Right atrium auricular region (tissue), 2 donors: ENCODE measurements around the gene TGFBR3. TPM values are rescaled to one million over a fixed set of nuclear protein-coding genes. Genes with fewer than 3 reads are reported as not detected.

Experiments used
- DNase-seq: peaks from one replicate; pipeline ENCODE4 v3.0.0-alpha.2; 2019; ENCODE audit warnings: low spot score
- H3K27ac ChIP-seq, 2 donors: fragments of 200-600 bp; sonication (generic); 1 replicate in 1 of 2; 2 replicates in 1 of 2; pipeline ENCODE4 v1.5.1; 2016 to 2019
- H3K27me3 ChIP-seq, 2 donors: fragments of 200-600 bp; sonication (generic); one replicate each; pipeline versions ENCODE4 v1.5.1 to v1.6.0; 2017 to 2019
- H3K36me3 ChIP-seq: fragments of 200-600 bp; sonication (generic); one replicate; pipeline ENCODE4 v1.5.1; 2016
- H3K4me1 ChIP-seq, 2 donors: fragments of 200-600 bp; sonication (generic); one replicate each; pipeline versions ENCODE4 v1.5.1 to v1.6.0; 2017 to 2019
- H3K4me3 ChIP-seq, 2 donors: fragments of 200-600 bp; sonication (generic); 1 replicate in 1 of 2; 2 replicates in 1 of 2; pipeline ENCODE4 v1.5.1; 2017 to 2019; ENCODE audit warnings: mild to moderate bottlenecking in 1 of 2, moderate library complexity in 1 of 2
- H3K9me3 ChIP-seq, 2 donors: fragments of 200-600 bp; sonication (generic); one replicate each; pipeline ENCODE4 v1.5.1; 2019
- CTCF ChIP-seq, 2 donors: fragments of 200-600 bp; sonication (generic); IDR thresholded peaks; one replicate each; pipeline ENCODE4 v1.5.1; 2019; ENCODE audit warnings: antibody characterized with exemption in 2 of 2
- total RNA-seq, 2 donors: library from RNA; depleted of rRNA; stranded (reverse); fragments of >200 nt; gene quantifications; one replicate each; pipeline ENCODE4 v1.1.0, GENCODE V29; 2016

Gene TGFBR3
- total RNA-seq, 2 donors from 2014 or later: 40.5 to 64.8 TPM

GRCh38 chr1:91660708-91661107 is 225.2 kb downstream of the TGFBR3 start:
- Histone ChIP-seq H3K9me3 (peaks cover 0 to 17% of the 10 kb centered on the region in 2 donors), H3K27me3 (no peaks in the 10 kb centered on the region), H3K4me1 (no peaks in the 10 kb centered on the region), H3K4me3 (no peak overlapping the region), H3K36me3 (no peaks in the 10 kb centered on the region), H3K27ac (no peak overlapping the region)
- no peak for TF ChIP-seq CTCF (IDR thresholded peaks at IDR 0.05)
- no peak for DNase-seq

- no peak for DNase-seq
- H3K4me1 ChIP-seq: peaks cover 0 to 13% of the 10 kb centered on the region in 2 donors
- no peak overlapping the region for H3K27ac ChIP-seq
- TF ChIP-seq CTCF (IDR thresholded peaks at IDR 0.05): no peak
- H3K27me3 ChIP-seq: no peaks in the 10 kb centered on the region
- no peaks in the 10 kb centered on the region for H3K36me3 ChIP-seq
- peaks cover 0 to 12% of the 10 kb centered on the region in 2 donors for H3K9me3 ChIP-seq
- H3K4me3 ChIP-seq: no peak overlapping the region
Observed at GRCh38 chr1:91655912-91656449, 230.0 kb downstream of the TGFBR3 start.

DNA sequence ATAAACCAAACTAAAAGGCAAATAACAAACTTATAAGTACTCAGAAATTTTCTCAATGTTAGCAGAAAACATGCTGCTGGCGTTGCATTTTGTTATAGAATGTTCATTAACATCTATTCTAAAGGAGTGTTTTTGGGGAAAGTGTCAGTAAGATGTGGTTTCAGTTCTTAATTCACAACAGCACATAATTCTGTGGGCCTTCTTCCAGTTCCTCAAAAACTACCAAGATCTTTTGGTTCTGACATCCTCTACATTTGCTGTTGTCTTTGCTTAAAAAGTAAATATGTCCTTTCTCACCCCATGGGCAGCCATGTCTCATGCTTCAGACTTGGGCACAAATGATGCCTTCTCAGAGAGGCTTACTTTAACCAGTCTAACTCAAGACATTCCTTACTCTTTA is 232.8 kb downstream of the TGFBR3 start:
- Histone ChIP-seq H3K27me3 (no peaks in the 10 kb centered on the region), H3K4me3 (no peak overlapping the region), H3K36me3 (no peaks in the 10 kb centered on the region), H3K27ac (no peak overlapping the region), H3K9me3 (no peaks in the 10 kb centered on the region), H3K4me1 (peaks cover 0 to 15% of the 10 kb centered on the region in 2 donors)
- TF ChIP-seq CTCF (IDR thresholded peaks at IDR 0.05): no peak
- DNase-seq: no peak

DNA sequence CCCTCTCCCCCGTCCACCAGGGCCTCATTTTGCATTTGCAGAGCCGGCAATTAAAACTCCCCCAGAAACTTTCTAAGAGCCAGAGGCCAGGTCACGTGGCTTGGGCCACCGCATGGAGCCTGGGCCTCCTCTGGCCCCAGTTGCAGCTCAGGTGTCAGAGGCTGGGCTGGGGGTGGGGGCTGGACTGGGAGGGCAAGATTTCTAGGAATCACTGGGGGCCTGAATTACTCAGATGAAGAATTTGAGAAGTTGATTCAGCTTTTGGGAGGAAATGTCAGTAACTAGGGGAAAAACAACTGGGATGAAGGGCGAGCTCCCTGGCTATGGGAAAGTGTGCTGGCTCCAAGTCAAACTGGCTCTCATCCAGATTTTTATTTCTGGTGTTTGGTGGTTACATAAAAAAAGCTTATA is 234.3 kb downstream of the TGFBR3 start:
- Histone ChIP-seq H3K9me3 (no peaks in the 10 kb centered on the region), H3K27me3 (no peaks in the 10 kb centered on the region), H3K4me1 (peaks cover 0 to 15% of the 10 kb centered on the region in 2 donors), H3K36me3 (no peaks in the 10 kb centered on the region), H3K4me3 (no peak overlapping the region), H3K27ac (peak overlapping the region; percentile 78 to 79)
- no peak for TF ChIP-seq CTCF (IDR thresholded peaks at IDR 0.05)
- DNase-seq: peak; percentile 72

- Histone ChIP-seq H3K4me1 (peaks cover 0 to 15% of the 10 kb centered on the region in 2 donors), H3K27ac (peak overlapping the region; percentile 78 to 79)
- DNase-seq: no peak
Observed at GRCh38 chr1:91651243-91651642, 234.7 kb downstream of the TGFBR3 start.

More at GRCh38 chr1:91651243-91651642, 234.7 kb downstream of the TGFBR3 start:
- TF ChIP-seq CTCF (IDR thresholded peaks at IDR 0.05): no peak
- Histone ChIP-seq H3K9me3 (no peaks in the 10 kb centered on the region), H3K27me3 (no peaks in the 10 kb centered on the region), H3K36me3 (no peaks in the 10 kb centered on the region), H3K4me3 (no peak overlapping the region)
